ENCODE data around the gene ZNF446.
"Not testable (repeated sequence)": the region's sequence is repeated elsewhere in the genome, so short reads cannot be mapped to it uniquely, and the experiment has no call there.

The ZNF446 gene

DNA sequence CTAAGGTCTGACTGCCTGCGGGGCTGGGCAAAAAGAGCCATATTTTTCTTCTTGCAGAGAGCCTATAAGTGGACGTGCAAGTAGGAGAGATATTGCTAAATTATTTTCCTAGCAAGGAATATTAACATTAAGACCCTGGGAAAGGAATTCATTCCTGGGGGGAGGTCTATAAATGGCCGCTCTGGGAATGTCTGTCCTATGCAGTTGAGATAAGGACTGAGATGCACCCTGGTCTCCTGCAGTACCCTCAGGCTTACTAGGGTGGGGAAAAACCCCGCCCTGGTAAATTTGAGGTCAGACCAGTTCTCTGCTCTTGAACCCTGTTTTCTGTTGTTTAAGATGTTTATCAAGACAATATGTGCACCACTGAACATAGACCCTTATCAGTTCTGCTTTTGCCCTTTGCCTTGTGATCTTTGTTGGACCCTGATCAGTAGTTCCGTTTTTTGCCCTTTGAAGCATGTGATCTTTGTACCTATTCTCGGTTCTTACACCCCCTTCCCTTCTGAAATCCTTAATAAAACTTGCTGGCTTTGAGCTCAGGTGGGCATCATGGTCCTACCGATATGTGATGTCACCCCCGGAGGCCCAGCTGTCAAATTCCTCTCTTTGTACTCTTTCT is 31.6 kb downstream of the ZNF446 start:
- DNase-seq = not testable (repeated sequence)

DNA sequence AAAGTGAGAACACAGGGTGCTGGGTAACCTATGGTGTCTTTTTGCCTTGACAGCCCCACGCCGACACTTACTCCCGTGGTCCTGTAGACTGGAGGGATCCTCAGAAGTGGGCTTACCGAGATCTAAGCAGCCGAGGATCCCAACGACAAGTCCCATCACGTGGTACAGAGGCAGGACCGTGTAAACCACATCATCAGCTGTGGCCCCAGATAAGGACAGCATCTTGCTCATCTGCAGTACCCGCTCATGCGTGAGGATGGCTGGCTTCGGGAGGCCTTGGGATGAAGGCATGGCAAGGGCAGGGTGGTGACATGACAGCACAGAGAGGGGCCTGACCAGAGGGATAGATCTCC is 33.6 kb downstream of the ZNF446 start:
- DNase-seq = no peak

GRCh38 chr19:58510084-58510862 is 34.1 kb downstream of the ZNF446 start:
- DNase-seq = no peak

GRCh38 chr19:58511353-58512208 is 35.4 kb downstream of the ZNF446 start, which contains the start of gene SLC27A5:
SLC27A5 (minus strand) TSS chr19:58511992; CDS start chr19:58511955, 37 bp downstream.
- no peak for DNase-seq

DNA sequence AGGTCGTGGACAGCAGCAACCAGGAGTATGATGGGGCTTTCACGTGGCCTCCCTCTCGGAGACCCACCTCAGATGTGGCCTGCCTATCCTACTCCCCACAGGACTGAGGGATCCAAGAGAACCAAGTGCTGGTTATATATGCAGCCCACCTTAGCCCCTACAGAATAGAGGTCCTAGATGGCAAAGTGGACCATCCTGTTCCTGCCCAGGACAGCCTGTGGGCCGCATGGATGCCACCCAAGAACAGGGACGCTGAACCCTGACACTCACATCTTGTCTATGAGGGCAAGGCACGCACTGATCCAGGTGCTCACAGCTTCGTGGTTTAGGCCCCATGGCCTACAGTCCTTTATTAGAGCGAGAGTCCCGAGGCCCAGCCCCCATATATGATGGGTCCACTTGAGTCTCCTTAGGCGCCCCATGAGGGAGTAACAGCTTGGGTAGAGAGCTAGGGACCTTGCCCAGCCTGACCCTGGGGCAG is 37.1 kb downstream of the ZNF446 start:
- DNase-seq = no peak

- peak; percentile 66 to 93 for DNase-seq
Measured at GRCh38 chr19:58513694-58514563, 37.8 kb downstream of the ZNF446 start.

DNA sequence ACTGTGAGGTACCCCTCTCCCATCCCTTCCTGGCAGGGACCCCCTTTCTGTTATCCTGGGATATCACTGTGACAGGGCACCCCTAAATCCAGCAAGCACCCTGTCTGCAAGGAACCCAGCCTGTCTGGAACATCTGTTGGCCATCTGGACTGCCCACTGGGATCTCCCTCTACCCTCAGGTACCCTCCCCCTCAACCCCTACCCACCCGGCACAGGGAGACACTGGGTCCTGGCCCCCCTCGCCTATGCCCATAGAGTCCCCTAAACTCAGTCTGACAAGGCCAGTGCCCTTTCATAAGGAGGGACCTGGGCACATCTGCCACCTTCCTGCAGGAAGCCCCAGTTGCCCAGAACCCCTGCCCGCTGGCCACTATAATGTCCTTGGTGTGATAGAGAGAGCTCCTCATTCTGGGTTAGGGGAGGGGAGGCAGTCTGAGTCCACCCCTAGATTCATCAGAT is 38.4 kb downstream of the ZNF446 start:
- no peak for DNase-seq

DNA sequence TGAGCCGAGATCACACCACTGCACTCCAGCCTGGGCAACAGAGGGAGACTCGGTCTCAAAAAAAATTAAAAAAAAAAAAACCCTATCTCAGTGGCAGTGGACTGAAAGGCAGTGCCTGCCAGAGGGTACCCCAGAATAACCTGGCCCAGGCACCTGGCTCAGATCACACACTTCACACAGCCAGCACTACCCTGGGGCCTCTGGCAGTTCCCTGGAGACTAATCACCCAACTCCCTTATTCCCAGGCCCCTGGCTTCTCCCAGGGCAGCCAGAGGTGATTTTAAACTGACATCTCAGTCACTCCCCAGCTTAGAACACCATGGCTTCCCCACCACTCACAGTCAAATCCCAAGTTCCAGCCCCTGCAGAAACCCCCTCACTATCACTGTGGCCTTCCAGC is 39.1 kb downstream of the ZNF446 start:
- DNase-seq = no peak

GRCh38 chr19:58516246-58516836 is 40.2 kb downstream of the ZNF446 start:
- DNase-seq = no peak

- DNase-seq = no peak
Measured at GRCh38 chr19:58516964-58517833, 41.0 kb downstream of the ZNF446 start.

DNA sequence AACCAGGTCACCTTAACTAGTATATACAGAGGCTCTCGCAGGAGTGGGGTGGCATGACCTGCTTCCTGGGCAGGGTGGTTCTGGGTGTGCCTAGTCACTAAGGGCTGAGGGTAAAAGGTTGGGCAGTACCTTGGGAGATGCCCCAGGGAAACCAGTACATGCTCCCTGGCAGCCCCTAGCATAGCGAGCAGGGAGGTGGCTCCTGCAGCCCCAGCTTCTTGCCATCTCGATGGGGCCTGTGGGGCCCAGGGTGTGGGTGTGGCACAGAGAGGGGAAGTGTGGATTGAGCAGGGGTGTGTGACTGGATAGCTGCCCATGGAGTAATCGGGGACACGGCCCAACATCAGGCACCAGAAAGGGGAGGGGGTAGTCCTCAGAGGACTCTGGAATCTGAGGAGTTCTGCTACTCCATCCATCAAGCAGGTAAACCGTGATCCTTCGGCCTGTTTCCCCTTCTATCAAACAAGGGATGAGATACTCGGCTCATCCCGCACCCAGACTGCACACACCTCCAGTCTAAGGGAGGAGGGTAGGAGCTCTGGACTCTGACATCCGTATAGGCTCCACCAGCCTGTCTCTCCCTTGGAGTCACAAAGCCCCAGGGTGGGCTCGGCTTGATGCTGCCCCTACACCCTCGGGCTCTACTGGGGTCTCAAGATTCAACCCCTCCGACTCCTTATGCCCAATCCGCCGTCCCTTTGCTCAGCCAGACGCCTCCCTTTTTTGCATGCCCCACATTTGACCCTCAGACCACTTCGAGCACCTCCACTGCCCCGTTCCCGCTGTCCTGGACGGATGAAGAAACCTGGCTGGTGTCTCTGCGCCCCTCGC is 42.3 kb downstream of the ZNF446 start:
- DNase-seq = no peak

- DNase-seq = peak; percentile 46 to 68
Measured at GRCh38 chr19:58519087-58519354, 42.9 kb downstream of the ZNF446 start.

DNA sequence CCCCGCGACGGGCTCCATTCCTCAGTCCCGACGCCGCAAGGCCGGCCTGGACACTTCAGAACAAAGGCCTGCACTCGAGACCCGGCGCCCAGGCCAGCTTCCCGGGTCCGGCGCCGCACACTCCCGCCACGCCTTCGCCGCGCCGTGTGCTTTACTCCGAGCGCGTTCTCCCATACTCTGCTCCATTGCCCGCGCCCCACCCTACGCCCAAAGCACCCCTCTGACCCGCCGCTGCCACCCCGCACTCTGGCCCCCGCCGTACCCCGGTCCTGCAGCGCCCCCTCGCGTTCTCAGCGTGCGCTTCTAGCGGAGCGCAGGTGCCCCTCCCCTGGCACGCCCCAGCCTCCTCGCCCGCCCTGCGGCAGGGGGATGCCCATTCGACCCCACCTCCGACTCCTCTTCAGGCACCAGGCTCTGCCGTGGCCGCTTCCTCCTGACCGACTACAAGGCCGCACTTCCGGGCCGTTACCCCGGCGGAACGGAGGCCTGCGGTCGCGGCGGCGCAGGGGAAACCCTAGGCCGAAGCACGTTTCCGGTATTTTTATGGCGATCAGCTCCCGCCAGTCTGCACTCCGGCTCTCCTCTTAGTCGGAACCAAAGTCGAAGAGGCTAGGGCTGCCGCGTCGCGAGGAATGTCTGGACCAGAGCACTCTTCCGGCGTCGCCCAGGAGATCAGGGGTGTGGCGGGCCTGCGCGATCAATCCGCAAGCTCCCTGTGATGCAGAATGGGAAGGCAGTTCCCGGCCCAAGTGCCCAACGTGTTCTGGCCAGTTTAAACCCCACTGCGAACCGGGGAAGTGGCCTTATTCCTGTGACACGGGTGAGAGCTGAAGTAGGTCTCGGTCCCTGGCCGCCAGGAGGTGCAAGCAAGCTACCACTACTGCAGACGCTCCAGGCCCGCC is 43.5 kb downstream of the ZNF446 start, which contains the start of gene ZBTB45:
Gene ZBTB45, minus strand, starts transcription at position 456 of the 902 bp plus-strand sequence. CDS start 2,137 bp downstream, outside the sequence.
- peak; percentile 93 to 98 for DNase-seq

- DNase-seq = peak in 1 of 2 experiments; percentile 74
Measured at GRCh38 chr19:58520257-58520599, 44.1 kb downstream of the ZNF446 start.

GRCh38 chr19:58521651-58522050 is 45.5 kb downstream of the ZNF446 start:
- no peak for DNase-seq

DNA sequence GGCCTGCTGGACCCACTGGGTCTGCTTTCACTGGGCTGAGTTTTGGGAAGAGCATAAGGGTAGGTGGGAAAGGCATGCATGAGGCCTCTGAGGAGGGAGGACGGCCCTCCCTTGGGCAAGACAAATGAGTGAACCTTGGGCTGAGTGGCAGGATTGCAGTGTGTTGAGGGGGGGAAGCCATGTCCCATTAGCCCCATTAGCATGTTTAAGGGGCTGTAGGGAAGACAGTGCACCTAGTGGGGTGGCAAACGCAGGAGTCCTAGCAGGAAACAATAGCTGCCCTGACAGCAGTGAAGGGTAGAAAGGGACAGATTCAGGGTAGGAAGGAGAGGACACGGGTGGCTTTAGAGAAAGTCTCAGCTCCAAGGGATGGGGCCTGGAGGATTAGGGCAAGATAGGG is 46.6 kb downstream of the ZNF446 start:
- no peak for DNase-seq

GRCh38 chr19:58529405-58529804 is 53.3 kb downstream of the ZNF446 start:
- DNase-seq = no peak

Measured in NCI-H446 (cell line).